Measurements from ENCODE around the gene SF1.

SF1 gene

GRCh38 chr11:64745521-64746328 is 32.6 kb downstream of the SF1 start:
- peak; percentile 46 for DNase-seq (ENCODE audit: low read depth)

DNA sequence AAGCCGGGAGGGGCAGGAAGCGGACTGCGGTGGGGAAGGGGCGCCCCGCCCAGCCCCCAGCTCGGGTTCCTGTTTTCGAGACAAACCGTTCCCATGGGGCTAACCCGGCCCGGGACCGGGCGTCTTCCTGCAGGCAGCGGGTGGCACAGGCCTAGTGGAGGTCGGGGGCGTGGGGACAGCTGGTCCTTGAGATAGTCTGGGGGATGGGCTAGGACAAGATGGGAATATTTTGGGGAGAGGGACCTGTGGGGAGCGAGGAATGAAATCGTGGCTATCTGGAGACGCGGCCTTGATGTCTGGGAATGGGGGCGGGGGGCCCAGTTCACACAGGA is 33.2 kb downstream of the SF1 start:
- no peak for DNase-seq (ENCODE audit: low read depth)

- DNase-seq (ENCODE audit: low read depth): no peak
These were observed 33.7 kb downstream of the SF1 start for GRCh38 chr11:64744544-64745188.

GRCh38 chr11:64743591-64744543 is 34.5 kb downstream of the SF1 start, which contains the start of gene RASGRP2:
Gene RASGRP2, minus strand, starts transcription at chr11:64744142. Its CDS starts 1,276 bp downstream, at chr11:64742866.
- DNase-seq (ENCODE audit: low read depth): peak; percentile 61

DNA sequence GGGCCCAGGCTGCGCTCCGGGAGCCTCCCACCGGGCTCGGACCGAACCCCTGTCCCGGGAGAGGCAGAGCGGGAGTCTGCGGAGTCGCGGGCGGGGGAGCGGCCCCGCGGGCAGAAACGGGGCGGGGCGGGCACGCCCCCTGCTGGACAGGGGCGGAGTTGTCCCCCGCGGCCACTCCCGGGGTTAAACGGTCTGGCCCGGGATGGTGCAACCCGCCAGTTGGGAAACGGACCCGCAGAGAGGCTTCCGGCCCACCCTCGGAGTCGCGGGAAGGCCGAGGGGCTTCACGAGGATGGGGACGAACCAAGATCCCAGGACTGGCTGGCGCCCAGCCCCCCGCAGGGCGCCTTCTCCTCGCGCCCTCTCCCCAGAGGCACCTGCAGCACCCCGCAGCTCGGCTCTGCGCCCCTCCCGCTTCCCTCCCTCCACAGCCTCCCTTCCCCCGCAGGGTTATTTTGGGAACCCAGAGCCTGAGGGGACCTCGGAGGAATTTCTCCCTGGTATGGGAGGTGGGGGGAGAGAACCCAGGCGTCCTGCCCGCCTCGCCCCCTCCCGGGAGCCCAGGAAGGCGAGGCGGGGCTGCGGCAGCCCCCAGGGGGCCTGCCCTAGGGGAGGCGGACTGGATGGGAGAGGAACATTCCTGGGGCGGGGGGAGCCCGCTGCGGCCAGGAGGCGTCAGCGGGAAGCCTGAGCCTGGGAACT is 35.3 kb downstream of the SF1 start:
- DNase-seq (ENCODE audit: low read depth): peak; percentile 65

- no peak for DNase-seq (ENCODE audit: low read depth)
These were observed 36.1 kb downstream of the SF1 start for GRCh38 chr11:64742087-64742888.

GRCh38 chr11:64741375-64742086 is 36.8 kb downstream of the SF1 start:
- DNase-seq (ENCODE audit: low read depth): no peak

DNA sequence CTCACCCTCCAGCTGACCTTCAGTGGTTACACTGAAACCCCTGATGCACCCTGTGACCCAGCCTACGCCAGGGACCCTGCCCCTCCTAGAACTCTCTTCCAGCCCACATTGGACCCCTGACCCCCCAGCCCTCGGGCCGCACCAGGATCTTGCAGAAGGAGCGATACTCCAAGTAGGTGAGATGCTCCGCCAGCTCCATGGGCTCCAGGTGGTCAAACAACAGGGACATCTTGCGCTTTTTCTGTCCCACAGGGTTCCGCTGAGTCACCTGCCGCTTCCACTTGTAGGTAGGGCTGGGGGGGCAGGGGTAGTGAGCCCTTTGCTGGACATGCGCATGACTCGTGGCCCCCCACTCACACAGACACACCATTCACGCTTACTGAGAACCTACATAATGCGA is 38.5 kb downstream of the SF1 start:
- no peak for DNase-seq (ENCODE audit: low read depth)

GRCh38 chr11:64736654-64737053 is 41.7 kb downstream of the SF1 start:
- no peak for DNase-seq (ENCODE audit: low read depth)

DNA sequence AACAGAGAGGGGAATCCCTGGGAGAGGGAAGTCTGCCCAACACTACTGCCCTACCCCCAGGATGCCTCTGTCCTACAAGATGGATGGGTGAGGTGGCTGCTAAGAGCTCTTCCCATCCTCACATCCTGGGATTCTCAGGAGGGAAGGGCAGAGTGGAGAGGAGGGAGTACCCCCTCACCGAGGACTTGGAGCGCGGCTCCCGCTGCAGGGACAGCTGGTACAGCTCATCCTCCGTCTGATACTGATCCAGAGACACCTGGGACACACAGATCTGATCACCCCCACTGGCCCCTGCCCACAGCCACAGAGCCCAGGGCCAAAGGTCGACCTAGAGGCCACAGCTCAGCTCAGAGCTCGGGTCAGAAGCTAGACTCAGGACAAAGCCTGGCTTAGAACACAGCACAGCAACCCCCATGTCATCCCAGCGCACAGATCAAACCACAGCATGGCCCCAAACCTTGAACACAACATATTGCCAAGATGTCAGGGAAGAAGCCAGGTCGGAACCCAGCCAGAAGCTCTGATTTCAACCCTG is 42.5 kb downstream of the SF1 start:
- DNase-seq (ENCODE audit: low read depth): no peak

DNA sequence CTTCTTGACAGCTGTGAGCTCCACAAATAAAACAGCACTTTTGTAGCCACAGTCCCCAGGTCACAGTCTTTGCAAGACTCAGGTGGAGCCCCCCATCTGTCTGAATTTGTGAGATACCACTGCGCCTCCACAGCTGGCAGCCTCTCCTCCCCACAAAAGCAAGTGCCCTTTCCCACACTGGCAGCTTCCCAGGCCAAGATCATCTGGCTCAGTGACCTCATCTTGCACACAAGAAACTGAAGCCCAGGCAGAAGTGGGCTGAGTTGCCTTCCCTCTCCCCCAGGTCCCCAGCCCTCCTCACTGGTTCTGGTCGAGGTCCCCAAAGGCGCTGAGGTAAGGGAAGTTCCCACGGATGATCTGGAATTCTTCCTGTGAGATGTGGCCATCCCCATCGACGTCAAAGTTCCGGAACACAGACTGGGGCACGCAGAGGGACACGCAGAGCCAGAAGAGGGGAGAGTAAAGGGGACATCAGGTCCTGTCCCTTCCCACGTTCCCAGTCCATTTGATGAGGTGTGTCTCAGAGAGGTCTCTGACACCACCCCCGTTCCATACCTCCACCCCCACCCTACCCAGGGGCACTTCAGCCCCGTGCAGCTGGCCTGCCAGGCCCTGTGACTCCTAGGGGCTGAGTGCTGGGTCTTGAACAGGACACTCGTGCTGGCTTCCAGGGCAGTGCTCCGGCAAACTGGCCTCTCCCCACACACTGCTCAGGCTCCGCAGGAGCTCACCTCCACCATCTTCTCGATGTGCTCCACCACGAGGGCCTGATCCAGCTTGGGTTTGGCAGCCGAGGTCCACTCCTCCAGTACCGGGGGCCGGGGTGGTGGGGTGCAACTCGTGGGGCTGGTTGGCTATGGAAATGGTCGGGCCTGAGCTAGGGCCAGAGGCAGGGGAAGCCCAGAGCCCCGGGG is 43.3 kb downstream of the SF1 start:
- DNase-seq (ENCODE audit: low read depth): no peak

DNA sequence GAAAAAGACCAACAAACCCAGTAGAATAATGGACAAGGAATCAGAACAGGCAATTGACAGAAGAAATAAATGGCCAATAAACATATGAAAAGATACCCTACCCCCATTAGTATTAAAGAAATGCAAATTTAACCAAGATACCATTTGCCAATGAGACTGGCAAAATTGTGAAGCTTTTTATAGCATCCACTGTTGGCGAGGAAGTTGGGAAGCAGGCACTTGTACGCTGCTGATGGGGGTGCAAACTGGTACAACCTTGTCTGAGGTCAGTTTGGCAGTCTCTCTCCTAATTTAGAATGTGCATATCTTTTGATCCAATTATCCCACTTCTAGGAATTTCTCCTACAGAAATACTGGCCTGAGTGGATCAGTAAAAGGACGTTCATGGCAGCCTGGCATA is 46.7 kb downstream of the SF1 start:
- no peak for DNase-seq (ENCODE audit: low read depth)

- DNase-seq (ENCODE audit: low read depth): no peak
These were observed 48.4 kb downstream of the SF1 start for GRCh38 chr11:64729851-64730382.

DNA sequence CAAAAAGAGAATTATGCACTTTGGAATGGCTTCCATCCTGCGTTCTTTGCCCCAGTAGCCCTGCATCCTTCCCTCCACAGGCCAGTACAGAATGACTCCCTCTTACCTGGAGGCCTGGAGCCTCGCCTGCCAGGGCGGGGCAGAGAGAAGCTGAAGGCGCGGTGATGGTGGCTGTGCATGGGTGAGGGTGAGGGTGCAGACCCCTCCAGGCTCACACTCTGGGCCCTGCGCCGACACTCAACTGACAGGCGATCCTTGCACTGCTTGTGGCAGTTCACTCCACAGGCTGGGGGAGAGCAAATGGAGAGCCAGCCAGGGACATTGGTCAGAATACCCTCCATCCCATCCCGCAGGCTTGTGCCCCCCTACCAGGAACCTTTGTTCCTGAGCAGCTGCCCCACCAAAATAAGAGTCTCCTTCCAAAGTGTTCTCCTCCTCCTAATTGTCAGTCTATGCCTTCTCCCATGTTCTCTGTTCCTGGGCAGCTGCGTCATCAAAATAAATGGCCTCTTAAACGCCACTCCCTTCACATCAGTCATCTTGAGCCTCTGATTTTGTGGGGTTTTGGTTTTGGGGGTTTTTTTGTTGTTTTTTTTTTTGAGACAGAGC is 49.5 kb downstream of the SF1 start:
- no peak for DNase-seq (ENCODE audit: low read depth)

DNA sequence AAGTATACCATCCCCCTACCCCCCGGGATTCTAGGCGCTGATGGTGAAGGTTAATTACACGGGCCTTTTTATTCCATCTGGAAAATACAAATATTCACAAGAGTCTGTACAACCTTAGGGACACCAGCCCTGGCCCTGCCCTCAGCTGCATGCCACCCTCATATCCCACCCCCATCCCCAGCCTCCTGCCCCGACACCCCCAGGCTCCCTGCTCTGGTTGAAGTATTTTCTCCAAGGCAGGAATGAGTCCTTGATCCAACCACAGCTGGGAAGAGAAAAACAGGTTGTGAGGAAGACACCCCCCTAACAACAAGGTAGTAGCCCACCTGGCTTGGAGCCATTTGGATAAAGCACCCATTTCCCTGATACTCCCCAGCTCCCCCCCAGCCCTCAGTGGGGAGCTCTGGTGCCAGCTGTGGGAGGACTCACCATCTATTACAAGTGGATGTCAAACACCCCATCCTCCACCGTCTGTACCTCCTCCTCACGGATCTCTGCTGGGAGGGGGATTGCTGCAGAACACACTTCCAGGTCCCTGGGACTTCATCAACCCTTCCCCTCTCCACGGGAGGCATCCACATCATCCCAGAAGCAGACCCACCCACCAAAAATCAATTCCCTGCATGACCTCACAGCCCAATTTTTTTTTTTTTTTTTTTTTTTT is 51.3 kb downstream of the SF1 start:
- no peak for DNase-seq (ENCODE audit: low read depth)

GRCh38 chr11:64726211-64726641 is 52.1 kb downstream of the SF1 start:
- DNase-seq (ENCODE audit: low read depth): no peak

GRCh38 chr11:64724863-64725532 is 53.3 kb downstream of the SF1 start:
- no peak for DNase-seq (ENCODE audit: low read depth)

All from activated T-cell treated with anti-CD3 and anti-CD28 coated beads for 24 hours (primary cell).